NOMO-1 treated with dmso at 0.1 percent for 144 hours (cell line): ENCODE results near the gene SLC22A5.
"Not testable (repeated sequence)": the region's sequence is repeated elsewhere in the genome, so short reads cannot be mapped to it uniquely, and the experiment has no call there.

Source experiments
- DNase-seq: peaks from one replicate; lab custom pipeline; 2025; ENCODE audit not compliant: unreplicated experiment; lab: John Stamatoyannopoulos, UW

SLC22A5 gene

DNA sequence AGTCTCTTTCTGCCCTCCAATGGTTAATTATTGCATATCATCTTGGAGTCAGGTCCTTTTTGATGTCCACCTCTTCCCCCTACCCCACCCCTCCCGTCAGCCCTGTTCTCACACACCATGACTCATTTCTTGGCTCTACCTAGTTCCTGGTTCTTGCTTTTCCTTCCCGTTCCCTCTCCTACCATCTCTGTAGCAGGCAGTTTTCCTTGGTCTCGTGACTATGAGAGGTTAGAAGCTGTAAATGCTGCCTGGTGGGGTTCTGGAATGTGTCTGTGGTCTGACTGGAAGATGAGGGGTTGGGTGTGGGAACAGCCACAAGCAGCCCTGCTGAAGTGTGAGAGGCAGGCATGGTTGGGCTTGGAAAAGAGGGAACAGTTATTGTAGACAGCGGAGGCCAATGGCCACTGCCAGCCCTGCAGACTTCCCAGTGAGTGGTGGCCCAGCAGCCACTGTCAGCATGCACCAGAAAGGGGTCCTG is 18.2 kb downstream of the SLC22A5 start:
- peak; percentile 39 for DNase-seq

DNA sequence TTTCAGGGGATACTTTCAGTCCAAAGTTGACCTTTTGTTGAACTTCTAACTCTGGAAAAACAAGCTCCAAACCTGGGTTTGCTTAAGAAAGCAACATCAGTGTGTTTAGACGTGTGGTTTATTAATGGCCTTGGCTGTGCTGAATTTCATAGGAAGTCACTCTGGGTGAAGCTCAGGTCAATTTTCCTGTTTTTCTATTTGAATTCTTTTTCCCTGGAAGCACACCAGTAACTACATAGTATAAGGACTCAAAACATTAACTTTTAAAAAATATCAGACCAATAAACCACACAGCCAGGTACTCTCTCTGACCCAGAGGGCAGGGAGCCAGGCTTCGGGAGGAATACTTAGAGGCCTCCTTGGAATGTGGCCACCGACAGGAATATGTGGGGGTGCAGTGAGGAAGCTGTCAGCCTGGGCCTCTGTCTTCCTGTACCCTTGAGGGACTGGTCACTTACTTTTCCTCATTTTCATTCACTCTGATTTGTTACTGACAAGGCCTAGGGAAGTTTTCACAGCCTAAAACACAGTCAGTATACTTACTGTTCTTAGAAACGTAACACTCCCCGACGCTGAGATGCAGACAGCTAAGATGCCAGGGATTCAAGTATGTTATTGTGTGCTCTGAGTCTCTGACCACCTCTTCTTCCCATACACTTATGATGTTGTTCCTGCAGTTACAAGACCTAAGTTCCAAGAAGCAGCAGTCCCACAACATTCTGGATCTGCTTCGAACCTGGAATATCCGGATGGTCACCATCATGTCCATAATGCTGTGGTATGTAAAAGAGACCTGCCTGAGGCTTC is 18.9 kb downstream of the SLC22A5 start:
- DNase-seq = no peak

DNA sequence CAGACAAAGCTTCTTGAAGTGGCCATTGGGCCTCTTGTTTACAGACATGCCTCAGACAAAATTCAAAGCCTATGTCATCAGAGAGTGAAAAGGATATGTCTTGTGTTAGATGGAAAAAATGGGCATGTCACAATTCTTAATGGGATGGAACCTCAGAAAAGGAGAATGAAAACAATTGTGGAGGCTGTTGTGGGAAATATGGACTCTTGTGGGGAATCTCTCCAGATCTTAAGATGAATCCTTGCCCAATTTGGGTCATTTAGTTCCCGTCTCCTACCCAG is 19.5 kb downstream of the SLC22A5 start:
- DNase-seq = no peak

DNA sequence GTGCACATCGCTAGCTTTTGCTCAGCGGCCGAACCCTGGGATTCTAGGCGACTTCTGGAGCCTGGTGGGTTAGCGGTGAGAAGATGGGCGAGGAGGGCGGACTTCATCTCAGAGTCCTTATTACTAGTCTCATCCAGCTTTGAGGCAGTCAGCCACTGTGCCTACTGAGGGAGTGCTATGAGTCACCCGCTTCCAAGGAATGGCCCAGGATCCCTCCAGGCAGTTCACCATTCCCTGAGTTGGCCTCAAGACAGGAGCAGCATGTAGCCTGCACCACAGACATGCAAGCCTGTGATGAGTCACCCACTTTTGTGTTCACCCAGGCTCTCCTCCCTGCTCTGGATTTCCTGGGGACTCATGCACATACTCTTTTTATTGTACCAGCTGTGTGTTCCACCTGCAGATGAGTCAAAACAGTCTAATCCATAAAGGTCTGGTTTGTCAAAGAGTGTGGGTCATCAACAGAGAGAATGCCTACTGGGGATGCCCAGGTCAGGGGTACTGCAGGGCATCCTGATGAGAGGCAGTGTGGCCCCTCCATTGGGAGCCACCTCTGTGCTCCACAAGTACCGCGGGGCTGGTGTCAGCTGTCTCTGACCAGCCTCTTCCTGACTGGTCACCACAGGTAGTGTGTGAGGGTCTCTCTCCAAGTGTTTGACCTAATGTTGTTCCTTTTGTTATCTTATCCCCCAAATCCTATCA is 20.2 kb downstream of the SLC22A5 start:
- no peak for DNase-seq

DNA sequence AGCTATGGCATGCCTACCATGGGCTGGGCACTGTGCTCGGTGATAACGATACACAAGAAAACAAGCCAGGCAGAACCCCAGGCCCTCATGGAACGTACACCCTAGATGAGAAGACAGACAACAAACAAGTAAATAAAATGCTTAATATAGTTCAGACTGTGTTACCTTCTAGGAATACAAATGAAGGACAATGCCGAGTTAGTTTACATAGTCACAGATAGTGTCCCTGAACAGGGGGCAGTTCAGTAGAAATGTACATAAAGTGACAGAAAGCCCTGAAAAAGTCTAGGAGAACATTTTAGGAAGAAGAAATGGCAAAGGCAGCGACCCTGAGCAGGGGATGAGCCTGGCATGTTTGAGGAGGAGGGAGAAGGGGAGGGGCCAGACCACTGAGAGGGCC is 21.7 kb downstream of the SLC22A5 start:
- no peak for DNase-seq

DNA sequence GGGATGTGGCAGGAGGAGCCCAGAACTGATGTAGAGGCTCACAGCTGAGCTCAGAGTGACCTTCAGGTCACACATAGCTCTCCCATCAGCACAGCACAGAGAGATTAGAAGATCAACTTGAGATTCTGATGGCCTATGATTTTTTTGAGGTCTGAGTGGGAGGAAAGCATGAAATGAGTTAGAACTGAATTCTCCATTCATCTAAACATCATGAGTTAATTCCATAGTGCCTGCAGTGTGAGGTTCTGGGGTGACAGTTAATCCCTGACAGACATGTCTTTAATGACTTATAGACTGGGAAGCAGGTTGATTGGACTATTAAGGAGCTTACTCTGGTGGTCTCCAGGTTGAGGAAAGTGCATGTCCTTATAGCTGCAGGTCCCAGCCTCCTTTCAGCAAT is 22.4 kb downstream of the SLC22A5 start:
- DNase-seq = no peak

DNA sequence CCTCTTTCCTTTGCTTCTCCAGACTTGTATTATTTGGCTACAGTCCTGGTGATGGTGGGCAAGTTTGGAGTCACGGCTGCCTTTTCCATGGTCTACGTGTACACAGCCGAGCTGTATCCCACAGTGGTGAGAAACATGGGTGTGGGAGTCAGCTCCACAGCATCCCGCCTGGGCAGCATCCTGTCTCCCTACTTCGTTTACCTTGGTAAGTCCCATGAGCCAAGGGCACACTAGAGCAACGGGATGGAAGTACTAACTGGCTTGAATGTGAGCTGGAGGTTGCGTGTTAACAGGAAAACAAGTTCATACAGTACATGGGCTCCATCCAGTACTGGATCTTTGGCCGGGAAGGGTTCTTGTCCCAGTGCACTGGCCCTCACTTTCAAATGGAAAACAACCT is 22.9 kb downstream of the SLC22A5 start:
- DNase-seq = no peak

DNA sequence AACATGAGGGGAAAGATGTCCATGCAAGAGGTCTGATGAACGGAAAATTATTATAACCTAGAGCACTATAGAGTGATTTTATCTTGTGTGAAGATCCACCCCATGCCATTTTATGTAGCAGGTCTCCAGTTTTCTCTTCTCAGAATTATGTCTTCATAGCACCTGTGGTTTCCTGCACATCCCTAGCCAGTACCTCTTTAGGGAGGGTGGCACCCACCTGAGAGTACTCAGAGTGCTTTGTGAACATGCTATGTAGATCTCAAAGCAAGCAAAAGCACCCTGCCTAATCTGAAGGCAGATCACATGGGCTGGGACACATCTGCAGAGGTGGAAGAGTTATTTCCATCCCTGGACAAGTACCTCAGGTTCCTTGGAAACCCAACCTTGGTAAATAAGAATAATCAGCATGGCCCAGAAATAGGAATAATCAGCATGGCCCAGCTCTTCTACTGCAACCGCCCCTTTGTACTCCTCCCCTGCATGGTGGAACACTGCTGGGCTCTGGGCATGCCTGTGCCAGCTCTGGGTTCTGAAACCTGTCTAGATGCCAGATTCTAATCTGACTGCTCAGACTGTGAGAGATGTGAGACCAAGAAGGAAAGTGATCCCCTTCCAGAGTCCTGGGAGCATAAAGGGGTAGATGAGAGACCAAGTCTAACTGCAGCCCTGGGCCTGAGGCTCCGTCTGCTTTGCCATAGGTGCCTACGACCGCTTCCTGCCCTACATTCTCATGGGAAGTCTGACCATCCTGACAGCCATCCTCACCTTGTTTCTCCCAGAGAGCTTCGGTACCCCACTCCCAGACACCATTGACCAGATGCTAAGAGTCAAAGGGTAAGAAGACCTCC is 23.7 kb downstream of the SLC22A5 start:
- DNase-seq = no peak

DNA sequence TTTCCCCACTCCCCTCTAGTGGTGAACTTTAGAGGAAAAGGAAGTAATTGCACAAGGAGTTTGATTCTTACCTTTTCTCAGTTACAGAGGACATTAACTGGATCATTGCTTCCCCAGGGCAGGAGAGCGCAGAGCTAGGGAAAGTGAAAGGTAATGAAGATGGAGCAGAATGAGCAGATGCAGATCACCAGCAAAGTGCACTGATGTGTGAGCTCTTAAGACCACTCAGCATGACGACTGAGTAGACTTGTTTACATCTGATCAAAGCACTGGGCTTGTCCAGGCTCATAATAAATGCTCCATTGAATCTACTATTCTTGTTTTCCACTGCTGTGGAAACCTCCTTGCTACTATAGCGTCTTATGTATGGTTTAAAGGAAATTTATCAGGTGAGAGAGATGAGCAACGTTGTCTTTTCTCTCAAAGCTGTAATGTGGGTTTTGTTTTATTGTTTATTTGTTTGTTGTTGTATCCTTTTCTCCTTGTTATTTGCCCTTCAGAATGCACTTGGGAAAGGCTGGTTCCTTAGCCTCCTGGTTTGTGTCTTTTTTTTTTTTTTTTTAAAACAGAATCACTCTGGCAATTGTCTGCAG is 25.3 kb downstream of the SLC22A5 start:
- no peak for DNase-seq

DNA sequence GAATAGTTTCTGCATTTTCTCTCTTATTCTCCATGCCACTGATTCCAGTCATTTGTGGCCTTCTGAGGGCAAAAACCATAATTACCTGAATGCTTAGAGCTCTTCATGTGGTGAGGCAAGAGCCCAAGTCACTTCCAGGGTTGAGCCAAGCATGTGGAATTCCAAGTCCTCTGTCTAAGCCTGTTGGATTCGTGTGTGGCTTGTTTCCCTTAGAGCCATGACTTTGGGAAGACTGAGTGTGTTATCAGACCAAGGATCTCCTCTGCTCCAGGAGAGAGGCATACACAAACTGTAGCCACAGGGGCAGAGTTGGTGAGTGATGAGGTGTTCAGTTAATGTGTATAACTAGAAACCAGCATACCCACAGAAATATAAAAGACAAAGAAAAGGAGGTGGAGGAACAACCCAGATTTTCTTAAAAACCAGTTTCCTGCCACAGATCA is 27.1 kb downstream of the SLC22A5 start:
- DNase-seq = no peak

DNA sequence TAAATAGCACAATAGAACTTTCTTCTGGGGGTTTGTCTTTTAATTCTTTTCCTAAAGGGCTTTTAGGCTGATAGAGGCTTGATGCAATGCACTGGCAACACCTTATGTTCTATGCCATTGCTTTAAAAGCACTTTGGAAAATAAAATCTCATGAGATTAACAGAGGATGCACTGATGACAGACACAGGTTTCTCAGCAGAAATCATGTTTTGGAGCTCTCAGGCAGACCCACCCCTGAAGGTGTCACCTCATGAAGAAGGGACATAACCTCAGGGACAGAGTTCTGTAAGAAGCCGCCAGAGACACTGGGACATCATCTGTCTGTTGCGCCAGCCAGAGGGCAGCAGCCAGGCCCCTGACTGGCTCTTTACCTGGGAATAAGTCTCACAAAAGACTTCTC is 27.7 kb downstream of the SLC22A5 start:
- DNase-seq = no peak

DNA sequence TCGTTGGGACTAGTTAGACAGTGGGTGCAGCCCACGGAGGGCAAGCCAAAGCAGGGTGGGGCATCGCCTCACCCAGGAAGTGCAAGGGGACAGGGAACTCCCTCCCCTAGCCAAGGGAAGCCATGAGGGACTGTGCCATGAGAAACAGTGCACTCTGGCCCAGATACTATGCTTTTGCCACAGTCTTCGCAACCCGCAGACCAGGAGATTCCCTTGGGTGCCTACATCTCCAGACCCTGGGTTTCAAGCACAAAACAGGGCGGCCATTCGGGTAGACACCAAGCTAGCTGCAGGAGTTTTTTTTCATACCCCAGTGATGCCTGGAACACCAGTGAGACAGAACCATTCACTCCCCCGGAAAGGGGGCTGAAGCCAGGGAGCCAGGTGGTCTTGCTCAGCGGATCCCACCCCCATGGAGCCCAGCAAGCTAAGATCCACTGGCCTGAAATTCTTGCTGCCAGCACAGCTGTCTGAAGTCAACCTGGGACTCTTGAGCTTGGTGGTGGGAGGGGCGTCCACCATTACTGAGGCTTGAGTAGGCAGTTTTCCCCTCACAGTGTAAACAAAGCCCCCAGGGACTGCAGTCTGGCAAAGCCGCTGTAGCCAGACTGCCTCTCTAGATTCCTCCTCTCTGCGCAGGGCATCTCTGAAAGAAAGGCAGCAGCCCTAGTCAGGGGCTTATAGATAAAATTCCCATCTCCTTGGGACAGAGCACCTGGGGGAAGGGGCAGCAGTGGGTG is 28.6 kb downstream of the SLC22A5 start:
- not testable (repeated sequence) for DNase-seq

DNA sequence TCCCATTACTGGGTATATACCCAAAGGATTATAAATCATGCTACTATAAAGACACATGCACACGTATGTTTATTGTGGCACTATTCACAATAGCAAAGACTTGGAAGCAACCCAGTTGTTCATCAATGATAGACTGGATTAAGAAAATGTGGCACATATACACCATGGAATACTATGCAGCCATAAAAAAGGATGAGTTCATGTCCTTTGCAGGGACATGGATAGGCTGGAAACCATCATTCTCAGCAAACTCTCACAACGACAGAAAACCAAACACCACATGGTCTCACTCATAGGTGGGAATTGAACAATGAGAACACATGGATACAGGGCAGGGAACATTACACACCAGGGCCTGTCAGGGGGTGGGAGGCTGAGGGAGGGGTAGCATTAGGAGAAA is 34.5 kb downstream of the SLC22A5 start:
- DNase-seq = not testable (repeated sequence)

DNA sequence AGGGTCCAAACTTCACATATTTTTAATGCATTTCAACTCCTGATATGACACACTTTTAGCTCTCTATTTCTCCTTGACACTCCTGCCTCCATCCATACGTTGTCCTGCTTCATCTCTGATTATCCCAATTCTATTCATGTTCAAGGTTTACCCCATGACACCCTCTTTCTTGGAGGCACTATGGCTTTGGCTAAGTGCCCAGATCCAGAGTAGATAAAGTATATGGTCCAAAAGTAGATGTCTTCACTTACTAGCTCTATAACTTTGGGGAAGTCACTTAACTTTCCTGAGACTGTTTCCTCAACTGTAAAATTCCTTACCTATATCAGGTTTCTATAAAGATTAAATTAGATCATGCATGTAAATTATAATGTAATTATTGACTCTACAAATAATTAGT is 36.1 kb downstream of the SLC22A5 start:
- DNase-seq = no peak

DNA sequence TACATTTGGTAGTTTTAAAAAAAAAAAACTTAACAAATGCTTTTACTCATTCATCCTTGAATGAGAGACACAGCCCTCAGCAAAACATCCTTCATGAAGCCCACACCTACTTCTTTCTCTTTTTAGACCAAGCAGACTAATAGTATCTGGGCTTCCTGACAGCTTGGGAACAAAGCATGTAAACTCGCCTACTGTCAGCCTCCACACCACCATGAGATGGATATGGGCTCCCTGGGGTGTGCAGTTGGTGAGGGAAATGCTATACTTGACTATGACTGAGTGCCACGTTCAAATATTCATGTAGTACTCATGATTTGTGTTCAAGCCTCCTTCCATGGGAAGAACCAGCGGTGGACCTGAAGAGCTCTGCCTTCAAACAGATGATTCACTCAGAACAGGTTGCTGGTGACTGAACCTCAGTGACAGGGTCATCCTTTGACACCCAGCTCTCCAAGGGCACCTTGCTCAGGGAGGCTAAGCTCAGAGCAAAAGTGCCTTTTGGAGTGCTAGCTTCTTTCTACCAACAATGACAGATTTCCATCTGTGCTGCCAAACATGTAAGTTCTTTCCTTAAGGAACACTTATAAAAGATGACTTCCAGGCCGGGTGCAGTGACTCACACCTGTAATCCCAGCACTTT is 36.8 kb downstream of the SLC22A5 start:
- DNase-seq = no peak

DNA sequence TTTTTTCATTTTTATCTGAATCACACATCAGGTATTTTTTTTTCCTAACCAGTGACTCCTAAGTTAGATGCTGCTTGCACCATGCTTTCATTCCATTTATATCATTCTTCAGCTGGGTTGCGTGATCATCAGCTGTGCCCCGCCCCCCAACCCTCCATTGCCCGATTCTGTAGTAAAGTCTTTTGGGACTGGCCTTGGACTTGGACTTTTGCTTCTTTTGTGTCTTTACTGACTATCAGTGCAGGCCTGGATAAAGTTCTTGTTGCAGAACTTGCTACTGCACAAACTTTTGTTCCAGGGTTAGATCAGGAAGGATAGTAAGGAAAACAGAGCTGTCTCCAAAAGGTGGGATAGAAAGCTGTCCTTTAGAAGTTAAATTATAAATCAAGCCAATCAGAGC is 38.5 kb downstream of the SLC22A5 start:
- no peak for DNase-seq

DNA sequence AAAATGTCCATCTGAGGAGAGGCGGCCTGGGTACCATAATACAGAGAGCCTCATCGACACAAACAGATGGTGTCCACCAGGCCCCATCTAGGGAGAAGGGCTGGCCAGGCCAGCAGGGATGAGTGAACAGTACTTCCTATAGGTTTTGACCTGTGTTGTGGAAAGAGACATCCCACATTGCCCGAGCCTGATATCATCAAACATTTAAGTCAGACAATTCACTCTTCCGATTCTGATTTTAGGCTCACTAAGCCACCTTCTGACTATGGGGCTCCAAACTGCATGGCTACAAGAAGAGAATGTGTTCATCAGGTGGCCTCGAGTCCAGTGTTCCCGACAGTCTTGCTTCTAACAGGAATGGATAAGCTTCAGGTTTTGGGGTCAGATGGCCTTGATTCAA is 38.9 kb downstream of the SLC22A5 start:
- no peak for DNase-seq

DNA sequence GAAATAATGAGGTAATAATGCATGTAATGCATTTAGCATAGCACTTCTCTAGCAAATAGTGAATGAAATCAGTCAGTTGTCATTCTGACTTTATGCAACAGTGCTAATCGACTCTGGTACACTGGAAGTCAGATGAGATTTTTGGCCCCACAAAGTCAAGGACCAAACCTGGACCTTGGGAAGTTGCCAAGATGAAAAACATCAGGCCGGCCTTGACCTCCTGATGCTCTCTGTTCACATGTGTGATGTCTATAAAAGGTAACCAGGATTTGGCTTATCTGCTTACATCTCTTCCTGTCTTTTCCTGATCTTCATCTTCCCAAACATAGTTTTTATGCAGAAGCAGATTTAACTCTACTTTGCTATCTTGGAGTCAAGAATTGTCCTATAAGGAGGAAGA is 39.5 kb downstream of the SLC22A5 start:
- DNase-seq = no peak

DNA sequence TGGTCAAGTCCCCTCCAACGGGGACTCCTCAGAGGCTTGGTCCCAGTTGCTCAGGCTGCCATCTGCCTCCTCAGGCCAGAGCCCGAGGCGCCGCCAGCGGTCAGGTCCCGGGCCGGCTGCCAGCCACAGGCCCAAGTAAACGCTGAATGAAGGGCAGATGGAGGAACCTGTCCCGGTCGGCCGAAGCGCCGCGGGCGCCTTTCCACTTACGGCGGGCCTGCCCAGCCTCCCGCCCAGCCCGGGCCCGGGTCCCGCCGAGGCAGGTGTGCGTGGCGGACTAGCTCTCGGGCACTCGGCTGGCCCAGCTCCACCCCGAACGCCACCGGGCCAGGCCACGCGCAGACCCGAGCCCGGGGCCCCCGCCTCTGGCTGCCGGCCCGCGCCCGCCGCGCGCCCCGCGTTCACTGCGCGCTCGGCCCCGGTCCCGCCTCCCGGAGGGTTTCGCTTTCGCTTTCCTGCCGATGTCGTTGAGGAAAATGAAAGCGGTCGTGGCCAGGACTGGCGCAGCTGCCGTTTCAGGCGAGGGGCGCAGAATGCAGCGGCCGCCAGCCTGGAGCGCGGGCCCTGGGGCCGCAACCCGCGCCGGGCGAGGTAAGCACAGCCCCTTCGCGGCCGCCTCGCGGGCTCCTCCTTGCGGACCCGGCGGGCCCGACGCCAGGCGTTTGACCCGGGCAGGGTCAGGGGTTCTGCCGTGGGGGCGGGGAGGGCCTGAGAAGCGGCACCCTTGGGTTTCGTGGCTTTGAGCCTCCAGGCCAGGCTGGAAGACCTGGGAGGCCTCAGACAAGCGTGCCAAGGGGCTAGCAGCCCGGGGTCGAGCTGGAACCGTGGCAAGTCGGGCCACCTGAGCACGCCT is 41.2 kb downstream of the SLC22A5 start:
- peak; percentile 80 for DNase-seq
